BLaER1 treated with 17β-estradiol and CSF1 and Interleukin-3, amounts not matched to agents 10 nM and 100 nM (cell line): ENCODE measurements around the gene SPTLC1.
"Not testable (repeated sequence)": the region's sequence is repeated elsewhere in the genome, so short reads cannot be mapped to it uniquely, and the experiment has no call there.

Experiments
- H3K27ac ChIP-seq, 11 experiments: shearing (Covaris generic); formaldehyde crosslinking; 2 replicates each; pipeline ENCODE4 v1.8.1; 2022
- H3K27me3 ChIP-seq, 11 experiments: shearing (Covaris generic); formaldehyde crosslinking; 2 replicates each; pipeline ENCODE4 v1.8.1; 2022
- H3K36me3 ChIP-seq, 11 experiments: shearing (Covaris generic); formaldehyde crosslinking; 2 replicates each; pipeline ENCODE4 v1.8.1; 2022
- H3K4me1 ChIP-seq, 10 experiments: shearing (Covaris generic); formaldehyde crosslinking; 2 replicates each; pipeline ENCODE4 v1.8.1; 2022
- H3K4me2 ChIP-seq, 11 experiments: shearing (Covaris generic); formaldehyde crosslinking; 2 replicates each; pipeline ENCODE4 v1.8.1; 2022
- H3K4me3 ChIP-seq, 10 experiments: shearing (Covaris generic); formaldehyde crosslinking; 2 replicates each; pipeline ENCODE4 v1.8.1; 2022
- H3K9ac ChIP-seq, 11 experiments: shearing (Covaris generic); formaldehyde crosslinking; 2 replicates each; pipeline ENCODE4 v1.8.1; 2022
- H3K9me3 ChIP-seq, 11 experiments: shearing (Covaris generic); formaldehyde crosslinking; replicated peaks in 1 of 11; 2 replicates each; pipeline ENCODE4 v1.8.1; 2022
- H4K20me1 ChIP-seq, 11 experiments: shearing (Covaris generic); formaldehyde crosslinking; 2 replicates each; pipeline ENCODE4 v1.8.1; 2022
- Cebpa-rat ChIP-seq, 11 experiments: shearing (Covaris generic); IDR thresholded peaks; 2 replicates each; pipeline ENCODE4 v1.8.1; 2022

SPTLC1 gene

GRCh38 chr9:92032891-92033290 lies 82.3 kb downstream of the SPTLC1 start:
- Histone ChIP-seq H3K9me3 (no peaks in the 10 kb centered on the region), H3K27ac (no peak overlapping the region), H3K4me3 (no peak overlapping the region), H3K4me2 (no peak overlapping the region), H3K27me3 (no peaks in the 10 kb centered on the region), H3K36me3 (peaks cover 60 to 95% (median 74%) of the 10 kb centered on the region in 11 experiments), H3K4me1 (0 out of 20 replicates have a peak, but pooled peaks cover 0 to 4% (median 0%) of the 10 kb centered on the region in 10 experiments), H4K20me1 (peaks cover 0 to 7% (median 0%) of the 10 kb centered on the region in 11 experiments; a peak in 1 of 22 replicates), H3K9ac (no peak overlapping the region)
- TF ChIP-seq Cebpa-rat (IDR thresholded peaks at IDR 0.05): no peak

GRCh38 chr9:92030367-92030766 lies 84.8 kb downstream of the SPTLC1 start:
- Histone ChIP-seq H3K4me1 (no peaks in the 10 kb centered on the region), H3K9ac (no peak overlapping the region), H3K36me3 (peaks cover 35 to 70% (median 48%) of the 10 kb centered on the region in 11 experiments), H3K9me3 (no peaks in the 10 kb centered on the region), H3K4me3 (no peak overlapping the region), H3K4me2 (no peak overlapping the region), H4K20me1 (peaks cover 0 to 7% (median 0%) of the 10 kb centered on the region in 11 experiments; a peak in 1 of 22 replicates), H3K27ac (no peak overlapping the region), H3K27me3 (no peaks in the 10 kb centered on the region)
- TF ChIP-seq Cebpa-rat (IDR thresholded peaks at IDR 0.05): no peak

GRCh38 chr9:92029553-92029952 lies 85.7 kb downstream of the SPTLC1 start:
- Histone ChIP-seq H3K27me3 (no peaks in the 10 kb centered on the region), H3K9ac (no peak overlapping the region), H3K4me1 (no peaks in the 10 kb centered on the region), H3K4me2 (no peak overlapping the region), H3K9me3 (peaks cover 0 to 4% (median 0%) of the 10 kb centered on the region in 11 experiments; a peak in 1 of 22 replicates), H4K20me1 (peaks cover 0 to 7% (median 0%) of the 10 kb centered on the region in 11 experiments; a peak in 1 of 22 replicates), H3K4me3 (no peak overlapping the region), H3K36me3 (peaks cover 27 to 61% (median 40%) of the 10 kb centered on the region in 11 experiments), H3K27ac (no peak overlapping the region)
- TF ChIP-seq Cebpa-rat (IDR thresholded peaks at IDR 0.05): no peak

- no peak for TF ChIP-seq Cebpa-rat (IDR thresholded peaks at IDR 0.05)
- no peak overlapping the region for H3K27ac ChIP-seq
- no peak overlapping the region for H3K4me2 ChIP-seq
- no peak overlapping the region for H3K9ac ChIP-seq
- H3K4me1 ChIP-seq: no peaks in the 10 kb centered on the region
- H3K9me3 ChIP-seq: peaks cover 8 to 32% (median 12%) of the 10 kb centered on the region in 11 experiments; a peak in 20 of 22 replicates
- no peak overlapping the region for H3K4me3 ChIP-seq
- H4K20me1 ChIP-seq: no peaks in the 10 kb centered on the region
- no peaks in the 10 kb centered on the region for H3K27me3 ChIP-seq
- H3K36me3 ChIP-seq: peaks cover 0 to 30% (median 15%) of the 10 kb centered on the region in 11 experiments; a peak in 11 of 22 replicates
Observed at GRCh38 chr9:92026206-92027002, 88.8 kb downstream of the SPTLC1 start.

- not testable (repeated sequence) for H3K9ac ChIP-seq, H4K20me1 ChIP-seq, H3K4me2 ChIP-seq, H3K27me3 ChIP-seq, H3K36me3 ChIP-seq, H3K27ac ChIP-seq, H3K4me3 ChIP-seq, H3K4me1 ChIP-seq
- peaks cover 8 to 40% (median 12%) of the 10 kb centered on the region in 11 experiments; a peak in 20 of 22 replicates for H3K9me3 ChIP-seq
Observed at GRCh38 chr9:92021785-92022541, 93.2 kb downstream of the SPTLC1 start.

GRCh38 chr9:92019658-92020057 lies 95.6 kb downstream of the SPTLC1 start:
- H4K20me1 ChIP-seq: no peaks in the 10 kb centered on the region
- H3K27ac ChIP-seq: no peak overlapping the region
- H3K4me3 ChIP-seq: no peak overlapping the region
- TF ChIP-seq Cebpa-rat (IDR thresholded peaks at IDR 0.05): no peak
- no peaks in the 10 kb centered on the region; a peak in 1 of 22 replicates for H3K36me3 ChIP-seq
- no peaks in the 10 kb centered on the region for H3K4me1 ChIP-seq
- H3K9me3 ChIP-seq: peaks cover 8 to 42% (median 15%) of the 10 kb centered on the region in 11 experiments; a peak in 20 of 22 replicates
- no peaks in the 10 kb centered on the region for H3K27me3 ChIP-seq
- no peak overlapping the region for H3K4me2 ChIP-seq
- no peak overlapping the region for H3K9ac ChIP-seq

- Histone ChIP-seq H4K20me1 (no peaks in the 10 kb centered on the region), H3K27ac (no peak overlapping the region), H3K4me3 (no peak overlapping the region), H3K9me3 (peaks cover 0 to 6% (median 0%) of the 10 kb centered on the region in 11 experiments; a peak in 1 of 22 replicates), H3K36me3 (no peaks in the 10 kb centered on the region), H3K9ac (no peak overlapping the region), H3K27me3 (no peaks in the 10 kb centered on the region), H3K4me2 (no peak overlapping the region), H3K4me1 (no peaks in the 10 kb centered on the region)
- no peak for TF ChIP-seq Cebpa-rat (IDR thresholded peaks at IDR 0.05)
Observed at GRCh38 chr9:92010705-92011536, 104.3 kb downstream of the SPTLC1 start.

- H4K20me1 ChIP-seq, H3K4me2 ChIP-seq, H3K36me3 ChIP-seq, H3K27ac ChIP-seq, H3K9ac ChIP-seq, H3K27me3 ChIP-seq, H3K4me3 ChIP-seq, H3K9me3 ChIP-seq, H3K4me1 ChIP-seq: not testable (repeated sequence)
Observed at GRCh38 chr9:92010253-92010652, 105.0 kb downstream of the SPTLC1 start.

- Histone ChIP-seq H3K4me1 (no peaks in the 10 kb centered on the region), H3K27me3 (no peaks in the 10 kb centered on the region), H3K36me3 (no peaks in the 10 kb centered on the region), H3K4me3 (no peak overlapping the region), H3K4me2 (no peak overlapping the region), H3K9me3 (peaks cover 0 to 18% (median 6%) of the 10 kb centered on the region in 11 experiments; a peak in 3 of 22 replicates), H3K27ac (no peak overlapping the region), H4K20me1 (no peaks in the 10 kb centered on the region), H3K9ac (no peak overlapping the region)
- TF ChIP-seq Cebpa-rat (IDR thresholded peaks at IDR 0.05): no peak
Observed at GRCh38 chr9:92008041-92008440, 107.2 kb downstream of the SPTLC1 start.
